ENCODE results near the gene CCDC24.

GRCh38 chr1:44030605-44031251 lies 39.3 kb downstream of the CCDC24 start:
- no peak for TF ChIP-seq ZBTB26 (CRISPR knock-in tag; IDR thresholded peaks at IDR 0.05; ENCODE audit: borderline replicate concordance)
- no peak for TF ChIP-seq EZH2 (conservative IDR thresholded peaks at IDR 0.05; ENCODE audit: low read depth, low read length)
- TF ChIP-seq CTCF (CRISPR knock-in tag; IDR thresholded peaks at IDR 0.05) = peak; percentile 71
- TF ChIP-seq POLR2A (IDR thresholded peaks at IDR 0.05; ENCODE audit: insufficient read depth in 1 of 2, low read depth in 2 of 2, low read length in 2 of 2) = 0 out of 4 replicates have a peak, but pooled peaks of 1 of the 2 experiments have one; percentile 16
- TF ChIP-seq SNAI1 (CRISPR knock-in tag; IDR thresholded peaks at IDR 0.05; ENCODE audit: borderline replicate concordance) = no peak
- TF ChIP-seq ZNF331 (CRISPR knock-in tag; IDR thresholded peaks at IDR 0.05) = no peak
- no peak for TF ChIP-seq SMARCE1 (IDR thresholded peaks at IDR 0.05; ENCODE audit: borderline replicate concordance)
- no peak for TF ChIP-seq USF2 (IDR thresholded peaks at IDR 0.05; ENCODE audit: low read depth, low read length)
- no peak for TF ChIP-seq USF2 (CRISPR knock-in tag; IDR thresholded peaks at IDR 0.05; ENCODE audit: borderline replicate concordance)
- TF ChIP-seq THYN1 (CRISPR knock-in tag; IDR thresholded peaks at IDR 0.05; ENCODE audit: borderline replicate concordance, low read depth) = no peak
- TF ChIP-seq NR2C2 (CRISPR knock-in tag; IDR thresholded peaks at IDR 0.05; ENCODE audit: borderline replicate concordance) = no peak

All from HepG2 (cell line).